Activated CD4-positive, CD25-positive, alpha-beta regulatory T cell (primary cell): ENCODE measurements around the gene RASSF3.

ENCODE experiments used
- DNase-seq, 4 experiments: peaks; one replicate each; lab custom pipeline; 2025; lab: John Stamatoyannopoulos, UW

RASSF3 gene

DNA sequence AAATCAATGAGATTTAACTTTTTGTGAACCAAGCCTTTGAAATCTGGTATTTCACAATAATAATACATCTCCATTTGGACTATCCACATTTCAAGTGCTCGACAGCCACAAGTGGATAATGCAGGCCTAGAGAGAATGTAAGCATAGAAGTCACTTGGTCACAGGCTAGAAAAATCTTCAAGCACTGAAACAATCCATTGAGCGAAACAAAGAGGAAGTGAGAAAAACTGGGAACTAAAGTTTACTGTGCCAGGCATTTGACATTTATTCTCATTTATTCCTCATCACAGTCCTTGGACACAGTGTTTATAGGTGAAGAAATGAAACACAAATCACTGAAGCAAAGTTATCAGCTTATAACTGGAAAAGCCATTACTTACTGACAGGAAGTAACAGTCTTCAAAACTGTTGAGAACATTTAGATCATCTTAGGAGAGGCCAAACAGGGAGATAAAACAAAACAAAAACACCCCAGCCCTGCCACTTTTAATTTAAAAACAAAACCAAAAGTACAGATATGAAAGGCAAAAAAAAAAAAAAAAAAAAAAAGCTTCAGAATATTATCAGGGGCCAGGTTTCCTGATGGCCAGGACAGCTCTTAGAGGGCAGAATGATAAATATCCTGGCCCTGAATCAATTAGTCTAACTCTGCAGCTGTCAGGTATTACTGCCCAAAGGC, 119.8 kb downstream of the RASSF3 start:
- no peak for DNase-seq

DNA sequence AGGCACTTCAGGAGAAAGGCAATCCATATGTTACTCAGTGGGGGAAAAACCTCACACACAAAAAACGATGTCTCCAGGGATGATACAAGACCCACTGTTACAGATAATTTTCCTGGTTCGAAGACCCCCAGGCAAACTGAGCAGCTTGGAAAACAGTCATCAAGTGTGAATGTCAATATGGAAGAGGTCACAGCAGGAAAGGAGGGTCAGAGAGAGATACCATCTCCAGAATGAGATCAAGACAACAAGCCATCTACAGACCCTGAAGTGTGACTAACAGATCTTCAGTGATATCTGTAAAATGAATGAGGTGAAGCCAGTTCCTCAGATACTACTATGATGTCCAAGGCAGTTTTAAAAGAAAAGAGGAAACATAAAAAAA, 120.3 kb downstream of the RASSF3 start:
- DNase-seq, result no peak

DNA sequence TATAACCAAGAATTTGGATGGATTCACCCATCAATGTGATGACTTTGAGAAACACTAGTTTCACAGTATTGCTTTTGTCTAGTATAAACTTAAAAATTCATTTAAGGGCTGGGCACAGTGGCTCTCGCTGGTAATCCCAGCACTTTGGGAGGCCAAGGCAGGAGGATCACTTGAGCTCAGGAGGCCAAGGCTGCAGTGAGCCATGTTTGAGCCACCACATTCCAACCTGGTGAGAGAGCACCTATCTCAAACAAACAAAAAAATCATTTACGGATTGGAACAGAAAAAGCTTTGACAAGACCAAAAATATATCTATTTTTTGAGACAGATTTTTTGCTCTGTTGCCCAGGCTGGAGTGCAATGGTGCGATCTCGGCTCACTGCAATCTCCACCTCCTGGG, 121.4 kb downstream of the RASSF3 start:
- no peak for DNase-seq

DNA sequence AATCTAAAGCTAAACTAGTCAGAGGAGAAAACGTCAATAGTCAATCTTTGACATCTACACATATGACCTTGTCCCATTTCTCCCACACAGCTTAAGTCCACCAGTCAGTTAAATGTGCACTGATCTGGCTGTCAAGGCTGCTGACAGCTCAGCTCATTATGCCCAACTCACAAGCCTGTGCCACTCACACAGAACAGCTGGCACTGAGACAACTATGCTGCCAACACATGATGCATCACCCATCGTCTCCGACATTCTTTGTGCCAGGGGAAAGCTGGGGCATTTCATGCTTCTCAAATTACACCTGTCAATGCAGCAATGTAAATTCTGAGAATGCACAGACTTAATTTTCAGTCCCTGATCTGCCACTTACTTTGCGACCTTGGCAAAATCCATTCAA, 123.6 kb downstream of the RASSF3 start:
- no peak for DNase-seq

DNA sequence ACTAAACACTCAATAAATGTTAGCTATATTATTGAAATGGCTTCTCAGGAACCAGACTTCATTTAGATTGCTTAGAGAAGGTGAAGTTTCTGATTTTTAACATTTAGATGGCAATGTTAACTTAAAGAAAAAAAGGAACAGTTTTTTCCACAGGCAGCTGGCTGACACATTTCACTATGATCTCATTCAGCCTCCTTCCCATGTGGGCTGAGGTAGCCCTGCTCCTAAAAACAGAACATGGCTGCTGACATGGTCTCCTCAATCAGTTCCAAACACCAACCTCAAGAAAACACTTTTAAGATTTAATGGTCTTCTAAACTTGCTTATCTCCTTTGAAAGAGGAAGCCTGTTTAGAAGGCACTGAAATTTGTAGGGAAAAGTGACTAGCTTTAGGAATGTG, 125.1 kb downstream of the RASSF3 start:
- DNase-seq, result no peak

DNA sequence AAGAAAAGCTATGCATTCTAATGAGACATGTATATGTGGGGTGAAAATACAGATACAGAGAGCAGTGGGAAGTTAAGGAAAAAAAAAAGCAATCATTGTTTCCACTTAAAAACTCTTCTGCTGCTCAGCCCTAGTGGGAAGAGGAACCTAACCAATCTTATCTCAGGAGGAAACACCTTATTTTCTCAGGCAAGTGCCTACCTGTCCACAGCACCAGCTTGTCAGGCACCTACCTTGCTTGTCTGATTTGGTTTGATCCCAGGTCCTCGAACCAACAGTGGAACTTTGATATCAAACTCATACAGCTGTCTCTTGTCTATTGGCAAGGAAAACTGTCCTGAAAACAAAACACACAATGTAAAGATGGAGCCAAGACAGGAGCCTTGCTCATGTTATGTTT, 126.5 kb downstream of the RASSF3 start:
- no peak for DNase-seq

DNA sequence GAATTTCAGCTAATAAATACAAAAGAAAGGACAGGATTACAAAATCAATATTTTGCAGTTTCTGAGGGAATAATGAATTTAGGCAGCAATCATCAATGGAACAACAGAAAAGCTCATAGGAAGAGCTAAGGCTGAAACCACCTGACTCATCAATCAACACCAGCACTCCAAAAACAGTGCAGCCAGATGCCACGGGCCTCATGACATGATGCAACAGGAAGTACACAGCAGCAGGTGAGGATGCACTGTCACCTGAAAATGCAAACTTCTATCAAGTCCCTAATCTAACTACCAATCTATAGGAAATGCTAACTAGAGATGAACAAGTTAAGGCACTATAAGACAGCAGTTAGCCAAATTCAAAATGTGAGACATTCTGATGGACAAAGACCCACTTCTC, 127.2 kb downstream of the RASSF3 start:
- no peak for DNase-seq

DNA sequence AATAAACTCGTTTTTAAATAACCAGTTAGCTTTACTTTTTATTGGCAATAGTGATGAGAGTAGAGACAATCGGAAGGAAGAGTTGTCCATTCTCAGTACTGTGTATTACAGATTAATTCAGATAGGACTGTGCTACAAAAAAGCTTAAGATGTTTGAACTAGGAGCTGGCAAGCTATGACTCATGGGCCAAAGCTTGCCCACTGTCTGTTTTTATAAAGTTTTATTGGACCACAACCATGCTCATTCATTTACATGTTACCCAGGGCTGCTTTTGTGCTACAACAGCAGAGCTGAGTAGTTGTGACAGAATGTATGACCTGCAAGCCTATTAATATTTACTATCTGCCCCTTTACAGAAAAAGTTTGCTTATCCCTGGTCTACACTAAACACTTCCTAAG, 129.5 kb downstream of the RASSF3 start:
- no peak for DNase-seq

DNA sequence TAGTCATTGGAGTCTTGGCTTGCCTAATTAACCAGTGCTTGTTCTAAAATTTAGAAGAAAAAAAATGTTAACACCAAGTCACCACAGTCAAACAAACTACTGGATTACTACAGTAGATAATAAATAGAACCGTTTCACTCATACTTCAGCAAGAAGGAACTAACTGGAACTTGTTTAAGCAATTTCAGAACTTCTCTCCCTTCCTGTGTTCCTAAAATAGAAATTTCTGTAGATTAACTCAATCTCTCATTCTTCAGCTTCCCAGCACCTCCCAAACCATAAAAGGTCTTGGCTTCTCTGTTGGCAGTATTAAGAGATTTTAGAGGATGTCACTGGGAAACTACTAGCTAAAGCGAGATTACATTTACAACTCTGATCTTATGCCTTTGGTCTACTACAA, 130.4 kb downstream of the RASSF3 start:
- no peak for DNase-seq

DNA sequence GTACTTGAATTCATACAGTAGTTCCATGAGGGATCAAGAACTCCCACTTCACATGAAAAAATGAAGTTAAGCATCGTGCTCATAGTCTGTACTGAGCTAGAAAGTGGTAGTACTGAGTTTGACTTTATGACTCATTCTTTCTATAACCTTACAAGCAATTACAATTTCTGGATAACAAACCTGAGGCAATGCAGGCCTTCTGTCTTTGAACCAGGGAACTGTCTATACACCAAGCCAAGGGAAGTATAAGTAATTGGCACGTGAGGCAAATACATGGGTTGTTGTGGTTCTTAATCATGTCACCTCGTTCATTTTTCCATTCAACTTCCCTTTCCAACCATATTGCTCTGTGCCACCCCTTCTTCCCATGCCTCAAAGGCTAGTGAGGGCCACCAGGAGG, 132.1 kb downstream of the RASSF3 start:
- no peak for DNase-seq

DNA sequence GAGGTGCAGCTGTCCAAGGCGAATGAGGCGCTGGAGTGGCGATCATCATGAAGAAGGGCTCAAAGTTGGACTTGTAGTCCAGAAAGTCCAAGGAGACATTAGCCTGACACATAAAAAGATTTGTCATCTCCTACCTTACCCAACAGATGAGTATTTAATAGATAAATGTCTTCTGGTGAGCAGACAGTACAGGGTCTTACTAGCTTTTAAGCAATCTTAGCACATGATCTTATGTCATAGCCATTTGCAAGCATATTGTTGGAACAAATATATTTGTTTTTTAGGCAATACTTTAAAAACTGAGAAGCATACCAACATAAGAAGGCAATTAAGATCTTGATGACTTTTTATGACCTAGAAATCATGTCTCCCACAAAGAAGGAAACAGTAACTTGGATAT, 132.9 kb downstream of the RASSF3 start:
- DNase-seq, result no peak

DNA sequence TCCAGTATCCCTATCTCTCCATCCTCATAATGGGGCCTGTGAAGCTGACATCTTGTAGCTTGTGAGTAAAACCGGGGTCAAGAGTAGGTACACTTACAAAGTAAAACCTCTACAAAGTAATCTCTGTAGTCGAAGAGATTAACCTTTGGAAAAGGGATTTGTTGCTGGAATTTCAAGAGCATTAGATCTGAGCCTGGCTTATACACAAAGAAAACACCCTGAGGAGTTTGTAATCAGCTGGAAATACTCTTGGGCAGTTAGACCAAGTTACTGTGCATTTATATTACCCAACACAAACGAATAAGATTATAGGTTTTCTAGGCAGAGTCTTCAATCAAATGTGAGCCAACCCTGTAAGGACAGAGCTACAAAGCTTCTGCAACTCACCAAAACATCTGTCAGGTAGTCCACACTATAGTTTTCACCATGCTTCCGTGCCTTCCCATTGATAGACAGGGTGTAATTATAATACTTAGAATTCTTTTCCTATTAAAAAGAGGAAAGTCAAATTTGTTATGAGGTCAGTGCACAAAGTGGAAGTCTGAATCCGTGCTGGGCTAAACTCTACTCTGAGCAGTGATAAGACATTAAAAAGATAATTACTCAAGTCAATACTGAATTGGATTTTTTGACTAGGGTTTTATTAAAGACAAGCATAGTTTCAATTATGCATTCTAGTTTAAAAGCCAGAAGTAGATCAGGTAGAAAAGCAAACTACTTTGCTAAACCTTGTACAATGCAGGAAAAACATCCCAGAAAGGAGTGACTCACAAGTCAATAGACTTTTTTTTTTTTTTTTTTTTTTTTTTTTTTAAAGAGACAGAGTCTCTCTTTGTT, 134.3 kb downstream of the RASSF3 start:
- DNase-seq, result no peak

DNA sequence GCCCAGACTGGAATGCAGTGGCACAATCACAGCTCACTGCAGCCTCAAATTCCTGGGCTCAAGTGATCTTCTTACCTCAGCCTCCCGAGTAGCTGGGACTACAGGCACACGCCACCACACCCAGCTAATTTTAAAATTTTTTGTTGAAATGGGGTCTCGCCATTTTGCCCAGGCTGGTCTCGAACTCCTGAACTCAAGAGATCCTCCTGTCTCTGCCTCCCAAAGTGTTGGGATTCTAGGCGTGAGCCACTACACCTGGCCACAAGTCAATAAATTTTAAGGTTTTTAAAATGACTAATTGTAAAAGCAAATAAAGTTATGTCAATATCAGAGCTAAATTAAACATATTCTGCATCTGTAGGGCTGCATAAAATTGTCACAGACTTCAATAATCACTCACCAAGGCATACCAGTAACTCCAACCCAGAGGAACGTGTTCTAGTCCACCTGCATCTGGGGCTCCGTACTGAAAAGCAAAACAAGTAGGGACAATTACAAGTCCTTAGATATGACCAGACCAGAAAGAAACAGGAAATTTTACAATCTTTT, 135.0 kb downstream of the RASSF3 start:
- no peak for DNase-seq

DNA sequence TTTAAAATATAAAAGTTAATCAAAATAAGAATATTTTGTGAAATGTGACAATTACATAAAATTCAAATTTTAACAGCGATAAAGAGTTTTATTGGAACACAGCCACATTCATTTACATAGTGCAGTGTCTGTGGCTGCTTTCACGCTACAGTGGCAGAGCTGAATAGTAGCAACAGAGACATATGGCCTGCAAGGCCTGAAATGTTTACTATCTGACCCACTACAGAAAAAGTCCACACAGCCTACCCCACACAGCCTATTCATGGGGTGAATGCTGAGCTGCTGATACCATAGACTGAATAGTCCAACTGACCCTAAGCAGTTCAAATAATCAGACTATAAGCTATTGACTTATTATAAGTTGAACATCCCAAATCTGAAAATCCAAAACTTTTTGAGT, 135.7 kb downstream of the RASSF3 start:
- no peak for DNase-seq

DNA sequence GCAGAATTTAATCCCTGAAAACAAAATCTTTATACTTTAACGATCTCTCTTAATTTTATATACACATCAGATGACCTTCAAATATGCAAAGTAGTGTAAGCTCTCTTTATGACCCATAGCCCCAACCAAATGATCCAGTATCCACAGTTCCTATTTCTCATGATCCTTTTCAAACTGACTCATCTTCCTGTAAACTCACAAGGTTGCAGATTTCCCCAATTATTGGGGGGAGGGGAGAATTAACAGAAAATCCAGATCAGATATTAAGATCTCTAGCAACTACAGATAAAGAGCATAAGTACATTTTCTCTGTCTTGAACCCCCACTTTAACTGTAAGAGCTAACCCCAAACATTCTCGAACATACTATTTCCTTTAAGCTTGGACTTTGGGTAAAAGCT, 136.4 kb downstream of the RASSF3 start:
- no peak for DNase-seq
